Measurements from ENCODE around the gene CENPL. TPM values are rescaled to one million over a fixed set of nuclear protein-coding genes. Genes with fewer than 3 reads are reported as not detected.
"Not testable (repeated sequence)": the region's sequence is repeated elsewhere in the genome, so short reads cannot be mapped to it uniquely, and the experiment has no call there.

The CENPL gene
- 19.0 and 32.2 TPM in 2 replicates for total RNA-seq (2014; rRNA removed; shearing (Covaris generic))

- in situ Hi-C loops (cut with HindIII; ENCODE audit: low sequenced_read_pairs), result no loop called here
- DNase-seq (ENCODE audit: low spot score), result peak; percentile 99
Observed at GRCh38 chr1:173824315-173825081, at the start of gene CENPL, which contains the start of gene DARS2. TSS of gene CENPL (minus strand) at chr1:173824883. CDS start at chr1:173811299, 13,584 bp downstream. TSS of gene DARS2 (plus strand) at chr1:173824673. CDS start at chr1:173825230, 557 bp downstream.

GRCh38 chr1:173871500-173871899 lies 46.8 kb upstream of the CENPL start:
- in situ Hi-C loops (cut with HindIII; ENCODE audit: low sequenced_read_pairs), result loop anchor here (10.0 kb wide), 1 partner anchor 53 kb away; no protein-coding TSS in a partner anchor

GRCh38 chr1:173871091-173871490 lies 46.4 kb upstream of the CENPL start:
- DNase-seq (ENCODE audit: low spot score), result no peak
- in situ Hi-C loops (cut with HindIII; ENCODE audit: low sequenced_read_pairs), result loop anchor here (10.0 kb wide), 1 partner anchor 54 kb away; no protein-coding TSS in a partner anchor

More at GRCh38 chr1:173871500-173871899, 46.8 kb upstream of the CENPL start:
- DNase-seq (ENCODE audit: low spot score), result no peak

- in situ Hi-C loops (cut with HindIII; ENCODE audit: low sequenced_read_pairs), result loop anchor here (10.0 kb wide), 1 partner anchor 54 kb away; no protein-coding TSS in a partner anchor
- DNase-seq (ENCODE audit: low spot score), result no peak
Observed at GRCh38 chr1:173870252-173871075, 45.8 kb upstream of the CENPL start.

- in situ Hi-C loops (cut with HindIII; ENCODE audit: low sequenced_read_pairs), result no loop called here
- DNase-seq (ENCODE audit: low spot score), result no peak
Observed at GRCh38 chr1:173869021-173869359, 44.3 kb upstream of the CENPL start.

GRCh38 chr1:173868266-173869020 lies 43.8 kb upstream of the CENPL start, which contains the start of gene ZBTB37:
TSS of gene ZBTB37 (plus strand) at chr1:173868380. CDS start at chr1:173870226, 1,846 bp downstream.
- DNase-seq (ENCODE audit: low spot score), result peak; percentile 71
- in situ Hi-C loops (cut with HindIII; ENCODE audit: low sequenced_read_pairs), result no loop called here

GRCh38 chr1:173867753-173868265 lies 43.1 kb upstream of the CENPL start, which contains the start of gene GAS5:
TSS of gene GAS5 (minus strand) at chr1:173867989.
- peak; percentile 100 for DNase-seq (ENCODE audit: low spot score)
- in situ Hi-C loops (cut with HindIII; ENCODE audit: low sequenced_read_pairs), result no loop called here

- no peak for DNase-seq (ENCODE audit: low spot score)
- in situ Hi-C loops (cut with HindIII; ENCODE audit: low sequenced_read_pairs), result no loop called here
Observed at GRCh38 chr1:173867141-173867752, 42.6 kb upstream of the CENPL start.

GRCh38 chr1:173866413-173867115 lies 41.9 kb upstream of the CENPL start:
- in situ Hi-C loops (cut with HindIII; ENCODE audit: low sequenced_read_pairs), result no loop called here
- no peak for DNase-seq (ENCODE audit: low spot score)

GRCh38 chr1:173865468-173866164 lies 40.9 kb upstream of the CENPL start:
- in situ Hi-C loops (cut with HindIII; ENCODE audit: low sequenced_read_pairs), result no loop called here
- no peak for DNase-seq (ENCODE audit: low spot score)

GRCh38 chr1:173864179-173864867 lies 39.6 kb upstream of the CENPL start:
- in situ Hi-C loops (cut with HindIII; ENCODE audit: low sequenced_read_pairs), result no loop called here
- no peak for DNase-seq (ENCODE audit: low spot score)

GRCh38 chr1:173863224-173864161 lies 38.8 kb upstream of the CENPL start:
- in situ Hi-C loops (cut with HindIII; ENCODE audit: low sequenced_read_pairs), result no loop called here

GRCh38 chr1:173862769-173863223 lies 38.1 kb upstream of the CENPL start:
- in situ Hi-C loops (cut with HindIII; ENCODE audit: low sequenced_read_pairs), result no loop called here
- no peak for DNase-seq (ENCODE audit: low spot score)

More at GRCh38 chr1:173863224-173864161, 38.8 kb upstream of the CENPL start:
- DNase-seq (ENCODE audit: low spot score), result no peak

GRCh38 chr1:173862146-173862768 lies 37.6 kb upstream of the CENPL start:
- DNase-seq (ENCODE audit: low spot score); in situ Hi-C loops (cut with HindIII; ENCODE audit: low sequenced_read_pairs): not testable (repeated sequence)

- in situ Hi-C loops (cut with HindIII; ENCODE audit: low sequenced_read_pairs), result no loop called here
- DNase-seq (ENCODE audit: low spot score), result no peak
Observed at GRCh38 chr1:173861731-173862145, 37.1 kb upstream of the CENPL start.

All from G401 (cell line).